Heart left ventricle (tissue), 16 donors: ENCODE measurements around the gene TRIM54. TPM values are rescaled to one million over a fixed set of nuclear protein-coding genes. Genes with fewer than 3 reads are reported as not detected.
A peak's percentile ranks its signal among the peaks of the same experiment; 100 is the strongest.
"Not testable (repeated sequence)": the region's sequence is repeated elsewhere in the genome, so short reads cannot be mapped to it uniquely, and the experiment has no call there.

Source experiments
- ATAC-seq, 4 donors: fragments of 200-7000 bp; cut with Tn5 transposase; one replicate each; pipeline ENCODE4 v1.9.1; 2020 to 2022; ENCODE audit warnings: moderate library complexity in 4 of 4, mild to moderate bottlenecking in 3 of 4, moderate number of reproducible peaks in 1 of 4
- DNase-seq, 5 donors: peaks; one replicate each; pipeline ENCODE4 v3.0.0-alpha.2; 2020
- H3K27ac ChIP-seq, 12 donors: fragments of 200-600 bp; sonication (generic) in 4 of 12; one replicate each; pipeline versions ENCODE4 v1.5.0 to v1.8.0; 2016 to 2022; ENCODE audit warnings: mild to moderate bottlenecking in 2 of 12
- H3K27me3 ChIP-seq, 9 donors: fragments of 200-600 bp; sonication (generic) in 2 of 9; one replicate each; pipeline versions ENCODE4 v1.5.1 to v1.8.0; 2016 to 2022; ENCODE audit warnings: mild to moderate bottlenecking in 3 of 9
- H3K36me3 ChIP-seq, 9 donors: fragments of 200-600 bp; sonication (generic) in 2 of 9; one replicate each; pipeline versions ENCODE4 v1.5.0 to v1.8.0; 2018 to 2022; ENCODE audit warnings: mild to moderate bottlenecking in 2 of 9
- H3K4me1 ChIP-seq, 12 donors: fragments of 200-600 bp; sonication (generic) in 4 of 12; one replicate each; pipeline versions ENCODE4 v1.5.0 to v1.8.0; 2016 to 2022; ENCODE audit warnings: mild to moderate bottlenecking in 3 of 12
- H3K4me3 ChIP-seq, 12 donors: fragments of 200-600 bp; sonication (generic) in 4 of 12; one replicate each; pipeline versions ENCODE4 v1.5.0 to v1.8.0; 2017 to 2022; ENCODE audit warnings: mild to moderate bottlenecking in 9 of 12, moderate library complexity in 4 of 12
- H3K9me3 ChIP-seq, 12 donors: fragments of 200-600 bp; sonication (generic) in 4 of 12; one replicate each; pipeline versions ENCODE4 v1.5.0 to v1.8.0; 2016 to 2022; ENCODE audit warnings: mild to moderate bottlenecking in 1 of 12
- CTCF ChIP-seq, 12 donors: fragments of 200-600 bp; sonication (generic) in 4 of 12; IDR thresholded peaks; one replicate each; pipeline versions ENCODE4 v1.5.0 to v1.8.0; 2018 to 2022; ENCODE audit warnings: antibody characterized with exemption in 12 of 12, mild to moderate bottlenecking in 5 of 12
- POLR2A ChIP-seq, 2 donors: fragments of 450-650 bp; IDR thresholded peaks; one replicate each; pipeline ENCODE4 v1.6.1; 2017; ENCODE audit warnings: antibody characterized with exemption in 2 of 2, mild to moderate bottlenecking in 2 of 2, moderate library complexity in 2 of 2
- WGBS, 4 donors: extraction: QIAGEN DNeasy Blood & Tissue Kit in 2 of 4; methylation state at CpG; one replicate each; pipeline versions ENCODE4 v1.1.5 to v1.1.7; 2013 to 2018; 5-methylcytosine and 5-hydroxymethylcytosine counted together
- intact Hi-C, 10 donors: fragments of 100-400 bp; cut with DNase I; formaldehyde crosslinking; loops; one replicate each; pipeline versions ENCODE4 v1.11.1 to v1.14.2; 2022
- polyA plus RNA-seq, 2 donors: library from polyadenylated mRNA; stranded (reverse); fragments of 200-250 nt; gene quantifications; one replicate each; pipeline ENCODE4 v1.2.3, GENCODE V29; 2013
- total RNA-seq, 9 donors: library from RNA; depleted of rRNA in 2 of 9; stranded (reverse); fragments of >200 nt in 2 of 9; fragmentation: NEBNext Ultra II Directional in 3 of 9; extraction: Animal tissue kit (Norgen Biotek cat#: 25700) in 3 of 9; gene quantifications; one replicate each; pipeline versions ENCODE4 v1.1.0 to v1.2.4, GENCODE V29; 2016 to 2023
- donor health status: ischemic (EF 13 %, LVEDD 7.1; RV severe dilation, severe dysfunction).
- donor health status: healthy with polysubstance abuse.
- donor health status: DM: no; HTN: yes; CAD: no.
- donor health status: DM: no; HTN: no; CAD: no.
- donor health status: ischemic (EF 25% LVEDD 6.9; RV normal size, moderate dysfunction).
- donor health status: ischemic (EF 25% LVEDD 5.7; RV mildly dilated, moderate dysfunction).
- donor health status: healthy.
- donor health status: DM: yes; HTN: yes; CAD: no.
- donor health status: ischemic (EF 35%, LVEDD 5.7; RV mildly dilated, moderate dysfunction).
- donor health status: nonischemic (EF 11% LVEDD 7.7; RV severe dilation, severe dysfunction).
- donor health status: DM: yes; HTN: yes; CAD: no.
- donor health status: PGD.
- donor health status: ischemic (EF 29% LVEDD 5.4; RV normal size, mild dysfunction).
- donor health status: nonischemic (EF 23%, LVEDD 6.1; RV moderate dilation, normal function).

Gene TRIM54
- total and polyA plus RNA-seq, 11 donors: 128 to 329 (median 241) TPM

- peaks cover 0 to 43% (median 26%) of the 10 kb centered on the region in 12 donors for H3K4me1 ChIP-seq
- 0 to 3% (median 1%) methylated on average over 29 to 38 of the region's 38 CpGs for WGBS, 4 donors
- peak overlapping the region; percentile 10 to 81 (median 62) for H3K4me3 ChIP-seq
- ATAC-seq: peak; percentile 29 to 64 (median 43)
- H3K36me3 ChIP-seq: no peaks in the 10 kb centered on the region
- H3K27me3 ChIP-seq: peaks cover 17 to 75% (median 38%) of the 10 kb centered on the region in 9 donors
- H3K9me3 ChIP-seq: no peaks in the 10 kb centered on the region
- intact Hi-C loops: loop anchor here in 3 of 10 donors (2.0 to 5.0 kb wide), 2 partner anchors 16 to 38 kb away; no protein-coding TSS in a partner anchor
- peak overlapping the region in 9 of 12 donors; percentile 17 to 80 (median 57) for H3K27ac ChIP-seq
- no peak for DNase-seq
- TF ChIP-seq CTCF (IDR thresholded peaks at IDR 0.05): no peak
- TF ChIP-seq POLR2A (IDR thresholded peaks at IDR 0.05): no peak
Measured at GRCh38 chr2:27264253-27264752, 17.9 kb upstream of the TRIM54 start.

GRCh38 chr2:27264753-27265535 lies 17.3 kb upstream of the TRIM54 start:
- WGBS, 4 donors: 3 to 5% (median 3%) methylated on average over 37 to 56 of the region's 56 CpGs
- Histone ChIP-seq H3K27me3 (peaks cover 17 to 70% (median 38%) of the 10 kb centered on the region in 9 donors), H3K9me3 (no peaks in the 10 kb centered on the region), H3K36me3 (no peaks in the 10 kb centered on the region), H3K4me1 (peaks cover 0 to 43% (median 26%) of the 10 kb centered on the region in 12 donors), H3K4me3 (peak overlapping the region; percentile 10 to 81 (median 62)), H3K27ac (peak overlapping the region in 10 of 12 donors; percentile 17 to 80 (median 57))
- no peak for TF ChIP-seq POLR2A (IDR thresholded peaks at IDR 0.05)
- TF ChIP-seq CTCF (IDR thresholded peaks at IDR 0.05): peak; percentile 30 to 71 (median 60)
- DNase-seq: peak; percentile 75 to 86 (median 78)
- ATAC-seq: peak; percentile 62 to 85 (median 79)
- intact Hi-C loops: loop anchor here in 3 of 10 donors (2.0 to 5.0 kb wide), 2 partner anchors 16 to 37 kb away; no protein-coding TSS in a partner anchor

GRCh38 chr2:27265536-27265870 lies 16.7 kb upstream of the TRIM54 start:
- TF ChIP-seq CTCF (IDR thresholded peaks at IDR 0.05): no peak
- no peak for TF ChIP-seq POLR2A (IDR thresholded peaks at IDR 0.05)
- peak overlapping the region in 6 of 12 donors; percentile 41 to 80 (median 58) for H3K27ac ChIP-seq
- H3K4me3 ChIP-seq: peak overlapping the region in 2 of 12 donors; percentile 62 to 81
- DNase-seq (no peak), ATAC-seq (no peak)
- no peaks in the 10 kb centered on the region for H3K36me3 ChIP-seq
- intact Hi-C loops: loop anchor here in 1 of 10 donors (2.0 kb wide), 1 partner anchor 15 kb away; no protein-coding TSS in a partner anchor
- no peaks in the 10 kb centered on the region for H3K9me3 ChIP-seq
- peaks cover 17 to 71% (median 38%) of the 10 kb centered on the region in 9 donors for H3K27me3 ChIP-seq
- H3K4me1 ChIP-seq: peaks cover 0 to 45% (median 26%) of the 10 kb centered on the region in 12 donors

- H3K4me1 ChIP-seq: peaks cover 0 to 53% (median 19%) of the 10 kb centered on the region in 12 donors
- H3K27ac ChIP-seq, intact Hi-C loops, H3K36me3 ChIP-seq, H3K4me3 ChIP-seq, DNase-seq, ATAC-seq, H3K9me3 ChIP-seq: not testable (repeated sequence)
- WGBS, 4 donors: 83 to 87% (median 85%) methylated on average over 13 of the region's 13 CpGs
- peaks cover 0 to 43% (median 15%) of the 10 kb centered on the region in 9 donors for H3K27me3 ChIP-seq
Measured at GRCh38 chr2:27268296-27268695, 13.9 kb upstream of the TRIM54 start.
